A549 (cell line): Measurements from ENCODE around the gene HMGCL. TPM values are rescaled to one million over a fixed set of nuclear protein-coding genes. Genes with fewer than 3 reads are reported as not detected.
A peak's percentile ranks its signal among the peaks of the same experiment; 100 is the strongest.

ENCODE experiments used
- ATAC-seq, 2 experiments: fragments of 200-7000 bp in 1 of 2; fragments of >200 bp in 1 of 2; cut with Nextera tagmentation in 1 of 2; cut with Tn5 transposase in 1 of 2; 3 replicates each; pipeline versions ENCODE4 v1.8.0 to v1.9.1; 2018 to 2020; ENCODE audit warnings: mild to moderate bottlenecking in 1 of 2, moderate library complexity in 1 of 2
- CTCF ChIA-PET: fragments of 300-600 bp; sonication (Branson Sonifier 250); formaldehyde crosslinking; extraction: SDS; loops from one replicate; lab custom pipeline; 2021; ENCODE audit warnings: antibody characterized with exemption, inconsistent platforms; lab: Yijun Ruan, JAX
- POLR2A ChIA-PET: fragments of 350-600 bp; formaldehyde crosslinking; extraction: SDS; loops from one replicate; lab custom pipeline; 2021; ENCODE audit warnings: antibody characterized with exemption, inconsistent platforms; lab: Yijun Ruan, JAX
- DNase-seq, 2 experiments: peaks; one replicate each; pipeline versions ENCODE4 v3.0.0 to v3.0.0-alpha.2; 2011 to 2016; ENCODE audit warnings: low read depth in 1 of 2, low spot score in 1 of 2
- FAIRE-seq: peaks from 2 replicates; lab custom pipeline; 2011; peaks lifted over from hg19 to GRCh38; lab: Jason Lieb, UNC
- H3K27ac ChIP-seq, 2 experiments: fragments of >200 bp; sonication (Bioruptor Twin); formaldehyde crosslinking; 3 replicates each; pipeline ENCODE4 v1.5.1; 2016 to 2017
- H3K4me1 ChIP-seq: fragments of >200 bp; sonication (Bioruptor Twin); formaldehyde crosslinking; 3 replicates; pipeline ENCODE4 v1.6.1; 2016
- H3K4me2 ChIP-seq: fragments of >200 bp; sonication (Bioruptor Twin); formaldehyde crosslinking; 3 replicates; pipeline ENCODE4 v1.6.1; 2016
- H3K4me3 ChIP-seq: fragments of >200 bp; sonication (Bioruptor Twin); formaldehyde crosslinking; 3 replicates; pipeline ENCODE4 v1.5.1; 2016
- H3K9me3 ChIP-seq: fragments of >200 bp; sonication (Bioruptor Twin); formaldehyde crosslinking; 3 replicates; pipeline ENCODE4 v1.6.1; 2016
- CBX8 ChIP-seq: fragments of 200-600 bp; sonication (generic); IDR thresholded peaks from 2 replicates; pipeline ENCODE4 v1.6.1; 2016
- CHD2 ChIP-seq: fragments of 150-350 bp; IDR thresholded peaks from 2 replicates; pipeline ENCODE4 v1.6.1; 2014; ENCODE audit warnings: low read length; ENCODE audit not compliant: partially characterized antibody
- CHD4 ChIP-seq: fragments of 200-600 bp; sonication (generic); IDR thresholded peaks from 2 replicates; pipeline ENCODE4 v1.6.1; 2016; ENCODE audit warnings: antibody characterized with exemption, mild to moderate bottlenecking, borderline replicate concordance
- EP300 ChIP-seq, 2 experiments: fragments of >200 bp; sonication (Bioruptor Twin); formaldehyde crosslinking; IDR thresholded peaks; 2 replicates in 1 of 2; 3 replicates in 1 of 2; pipeline ENCODE4 v1.6.1; 2016 to 2017
- FOSB ChIP-seq: fragments of 250-450 bp; sonication (Bioruptor Pico); IDR thresholded peaks from 2 replicates; pipeline ENCODE4 v1.5.0; 2020; ENCODE audit warnings: mild to moderate bottlenecking, moderate library complexity
- FOXS1 ChIP-seq: fragments of 250-450 bp; sonication (Bioruptor Pico); IDR thresholded peaks from 2 replicates; pipeline ENCODE4 v1.5.0; 2020; ENCODE audit warnings: mild to moderate bottlenecking, moderate library complexity
- GATA3 ChIP-seq: IDR thresholded peaks from 2 replicates; pipeline ENCODE4 v1.6.1; 2012; ENCODE audit warnings: borderline replicate concordance
- HEYL ChIP-seq: fragments of 250-450 bp; sonication (Bioruptor Pico); IDR thresholded peaks from 2 replicates; pipeline ENCODE4 v1.8.0; 2021; ENCODE audit warnings: mild to moderate bottlenecking, moderate library complexity
- HOXA7 ChIP-seq: fragments of 250-450 bp; sonication (Bioruptor Pico); IDR thresholded peaks from 2 replicates; pipeline ENCODE4 v1.5.0; 2020; ENCODE audit warnings: mild to moderate bottlenecking, moderate library complexity
- MAFK ChIP-seq: fragments of 450-650 bp; IDR thresholded peaks from 2 replicates; pipeline ENCODE4 v1.6.1; 2014; ENCODE audit not compliant: partially characterized antibody
- NFE2L2 ChIP-seq: fragments of 150-350 bp; conservative IDR thresholded peaks from 2 replicates; pipeline ENCODE4 v1.6.1; 2014; ENCODE audit warnings: low read length
- NPAS2 ChIP-seq: fragments of 250-450 bp; sonication (Bioruptor Pico); IDR thresholded peaks from 2 replicates; pipeline ENCODE4 v1.8.0; 2022; ENCODE audit warnings: mild to moderate bottlenecking, moderate library complexity, borderline replicate concordance
- PHF8 ChIP-seq: fragments of 200-600 bp; sonication (generic); IDR thresholded peaks from 2 replicates; pipeline ENCODE4 v1.6.1; 2016; ENCODE audit warnings: low read depth, mild to moderate bottlenecking, antibody characterized with exemption, moderate library complexity, borderline replicate concordance
- POLR2A ChIP-seq: IDR thresholded peaks from 2 replicates; pipeline ENCODE4 v1.6.1; 2012; ENCODE audit warnings: mild to moderate bottlenecking, low read length
- POLR2AphosphoS2 ChIP-seq: conservative IDR thresholded peaks from 2 replicates; pipeline ENCODE4 v1.6.1; 2012; ENCODE audit warnings: low read length, improper control_type of control experiment, inconsistent platforms
- RAD21 ChIP-seq, 2 experiments: fragments of >200 bp in 1 of 2; sonication (Bioruptor Twin) in 1 of 2; formaldehyde crosslinking in 1 of 2; IDR thresholded peaks in 1 of 2; conservative IDR thresholded peaks in 1 of 2; 2 replicates in 1 of 2; 3 replicates in 1 of 2; pipeline ENCODE4 v1.6.1; 2012 to 2018; ENCODE audit warnings: inconsistent platforms in 1 of 2
- RNF2 ChIP-seq: fragments of 200-600 bp; sonication (generic); IDR thresholded peaks from 2 replicates; pipeline ENCODE4 v1.6.1; 2016; ENCODE audit warnings: low read depth, mild to moderate bottlenecking, antibody characterized with exemption, moderate library complexity, borderline replicate concordance
- SREBF2 ChIP-seq: fragments of 450-650 bp; IDR thresholded peaks from 2 replicates; pipeline ENCODE4 v1.6.1; 2014; ENCODE audit warnings: mild to moderate bottlenecking, moderate library complexity
- TFCP2L1 ChIP-seq: fragments of 250-450 bp; sonication (Bioruptor Pico); IDR thresholded peaks from 2 replicates; pipeline ENCODE4 v1.5.0; 2021; ENCODE audit warnings: mild to moderate bottlenecking
- ZC3H11A ChIP-seq: fragments of 450-650 bp; IDR thresholded peaks from 2 replicates; pipeline ENCODE4 v1.6.1; 2014; ENCODE audit warnings: antibody characterized with exemption, mild to moderate bottlenecking
- WGBS: methylation state at CpG from one replicate; pipeline ENCODE4 v1.1.6; 2017; ENCODE audit errors: missing lambda C conversion rate; 5-methylcytosine and 5-hydroxymethylcytosine counted together
- polyA plus RNA-seq, 4 experiments: library from polyadenylated mRNA; depleted of rRNA in 3 of 4; stranded (reverse); fragments of >200 nt; fragmentation: RNase III in 1 of 4; extraction: RNeasy Plus Mini Kit Qiagen cat#74134 plus additional on column Dnase treatment in 1 of 4; gene quantifications; 2 replicates in 3 of 4; 3 replicates in 1 of 4; pipeline ENCODE4 v1.2.3, GENCODE V29; 2011 to 2017
- TF ChIP-seq, protein P1 (sequence below): fragments of 250-450 bp; sonication (Bioruptor Pico); IDR thresholded peaks from 2 replicates; pipeline ENCODE4 v1.5.0; 2021; ENCODE audit warnings: mild to moderate bottlenecking, moderate library complexity, borderline replicate concordance
- TF ChIP-seq, protein P2 (sequence below): IDR thresholded peaks from 2 replicates; pipeline ENCODE4 v1.6.1; 2012
- TF ChIP-seq, protein P3 (sequence below): fragments of 450-650 bp; IDR thresholded peaks from 2 replicates; pipeline ENCODE4 v1.6.1; 2014; ENCODE audit warnings: antibody characterized with exemption
- TF ChIP-seq, protein P4 (sequence below): fragments of 250-450 bp; sonication (Bioruptor Pico); IDR thresholded peaks from 2 replicates; pipeline ENCODE4 v1.5.0; 2020; ENCODE audit warnings: low read depth, mild to moderate bottlenecking, moderate library complexity
- TF ChIP-seq, protein P5 (sequence below): fragments of >200 bp; sonication (Bioruptor Twin); formaldehyde crosslinking; IDR thresholded peaks from 3 replicates; pipeline ENCODE4 v1.6.1; 2016

Gene HMGCL
- polyA plus RNA-seq, 2 of the 4 experiments (the other 2 are of a cell fraction) = 11.5 to 18.0 TPM

DNA sequence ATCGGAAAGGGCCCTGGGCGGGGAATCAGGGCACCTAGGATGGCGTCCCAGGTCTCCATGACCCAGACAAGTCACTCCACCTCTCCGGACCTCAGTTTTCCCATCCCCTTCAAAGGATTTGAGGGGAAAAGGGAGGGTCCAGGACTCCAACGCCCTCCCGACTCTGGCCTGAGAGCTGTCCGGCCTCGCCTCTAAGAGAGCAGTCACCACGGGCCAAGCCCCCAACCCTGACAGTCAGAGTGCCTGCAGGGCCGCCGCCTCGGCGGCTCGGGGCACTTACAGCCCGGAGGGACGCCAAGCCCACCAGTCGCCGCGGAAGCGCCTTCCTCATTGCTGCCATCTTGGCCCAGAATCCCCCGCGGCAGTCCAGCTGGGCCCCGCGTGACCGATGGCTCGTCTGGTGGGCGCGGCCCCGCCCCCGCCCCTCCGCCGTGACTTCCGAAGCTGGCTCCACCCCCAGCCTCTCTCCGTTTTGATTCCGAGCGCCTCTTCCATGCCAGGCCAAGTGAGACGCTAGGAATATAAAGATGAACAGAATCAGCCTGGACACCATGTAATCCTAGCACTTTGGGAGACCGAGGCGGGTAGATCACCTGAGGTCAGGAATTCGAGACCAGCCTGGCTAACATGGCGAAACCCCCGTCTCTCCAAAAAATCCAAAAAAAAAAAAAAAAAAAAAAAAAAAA lies at the start of gene HMGCL (continued):
- TF ChIP-seq, protein P1, sequence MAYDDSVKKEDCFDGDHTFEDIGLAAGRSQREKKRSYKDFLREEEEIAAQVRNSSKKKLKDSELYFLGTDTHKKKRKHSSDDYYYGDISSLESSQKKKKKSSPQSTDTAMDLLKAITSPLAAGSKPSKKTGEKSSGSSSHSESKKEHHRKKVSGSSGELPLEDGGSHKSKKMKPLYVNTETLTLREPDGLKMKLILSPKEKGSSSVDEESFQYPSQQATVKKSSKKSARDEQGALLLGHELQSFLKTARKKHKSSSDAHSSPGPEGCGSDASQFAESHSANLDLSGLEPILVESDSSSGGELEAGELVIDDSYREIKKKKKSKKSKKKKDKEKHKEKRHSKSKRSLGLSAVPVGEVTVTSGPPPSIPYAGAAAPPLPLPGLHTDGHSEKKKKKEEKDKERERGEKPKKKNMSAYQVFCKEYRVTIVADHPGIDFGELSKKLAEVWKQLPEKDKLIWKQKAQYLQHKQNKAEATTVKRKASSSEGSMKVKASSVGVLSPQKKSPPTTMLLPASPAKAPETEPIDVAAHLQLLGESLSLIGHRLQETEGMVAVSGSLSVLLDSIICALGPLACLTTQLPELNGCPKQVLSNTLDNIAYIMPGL (CRISPR knock-in tag) = no peak

DNA sequence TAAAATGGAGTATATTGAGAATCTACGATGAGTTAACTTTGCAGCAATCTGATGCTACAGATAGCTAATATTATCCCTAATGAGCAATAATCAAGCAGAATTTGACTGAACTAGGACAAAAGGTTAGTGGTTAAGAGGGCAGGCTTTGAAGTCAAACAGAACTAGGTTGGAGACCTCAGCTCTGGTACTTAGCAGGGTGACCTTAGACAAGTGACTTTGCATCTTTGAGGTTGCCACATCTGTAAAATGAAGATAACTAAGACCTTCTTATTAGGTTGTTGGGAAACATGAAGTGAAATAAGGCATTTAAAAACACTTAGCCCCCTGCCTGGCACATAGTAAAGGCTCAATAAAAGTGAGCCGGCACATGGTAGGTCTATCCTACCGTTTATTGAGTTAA lies 47.2 kb upstream of the HMGCL start:
- WGBS = 62% methylated on average over 3 of the region's 3 CpGs

DNA sequence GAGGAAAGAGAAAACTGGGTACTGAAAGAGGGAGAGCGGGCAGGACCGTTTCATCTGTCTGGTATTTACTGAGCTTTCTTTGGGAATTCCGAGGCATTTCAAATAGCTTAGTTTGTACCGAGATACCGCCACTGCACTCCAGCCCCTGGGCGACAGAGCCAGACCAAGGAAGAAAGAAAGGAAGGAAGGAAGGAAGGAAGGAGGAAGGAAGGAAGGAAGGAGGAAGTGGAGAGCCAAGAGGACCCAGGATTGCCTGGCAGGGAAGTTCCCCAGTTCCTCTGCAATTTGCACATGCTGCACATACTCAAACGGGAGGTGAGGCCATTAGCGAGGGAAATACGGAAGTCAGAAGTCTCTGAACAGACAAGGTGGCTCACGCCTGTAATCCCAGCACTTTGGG lies 43.8 kb upstream of the HMGCL start:
- no peak for ATAC-seq
- H3K9me3 ChIP-seq = no peaks in the 10 kb centered on the region
- H3K4me2 ChIP-seq = peak overlapping the region; percentile 83
- CTCF ChIA-PET = interaction anchor here (0.6 to 2.0 kb wide), 13 partner anchors 9 to 159 kb away, joined by 3 to 7 read pairs (median 4); no protein-coding TSS in a partner anchor
- POLR2A ChIA-PET = no interaction called here
- FAIRE-seq = no peak
- peaks cover 5% of the 10 kb centered on the region; the same call in 1 of the 3 replicates for H3K4me1 ChIP-seq
- WGBS = 72% methylated on average over 9 of the region's 10 CpGs
- no peak overlapping the region for H3K27ac ChIP-seq
- H3K4me3 ChIP-seq = peak overlapping the region; percentile 64; the same call in 2 of the 3 replicates
- no peak for TF ChIP-seq CHD2
- TF ChIP-seq FOXS1 (CRISPR knock-in tag) = no peak
- TF ChIP-seq RAD21 (conservative IDR thresholded peaks at IDR 0.05 in 1 of 2, IDR thresholded peaks at IDR 0.05 in 1 of 2) = no peak
- no peak for TF ChIP-seq HEYL (CRISPR knock-in tag)
- TF ChIP-seq, protein P2, sequence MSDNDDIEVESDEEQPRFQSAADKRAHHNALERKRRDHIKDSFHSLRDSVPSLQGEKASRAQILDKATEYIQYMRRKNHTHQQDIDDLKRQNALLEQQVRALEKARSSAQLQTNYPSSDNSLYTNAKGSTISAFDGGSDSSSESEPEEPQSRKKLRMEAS = no peak
- no peak for TF ChIP-seq EP300 (IDR thresholded peaks at IDR 0.05)
- TF ChIP-seq CHD4 = no peak
- no peak for TF ChIP-seq FOSB (CRISPR knock-in tag)
- TF ChIP-seq MAFK = no peak
- TF ChIP-seq HOXA7 (CRISPR knock-in tag) = no peak
- no peak for TF ChIP-seq CBX8
- TF ChIP-seq SREBF2 = no peak
- no peak for TF ChIP-seq NFE2L2
- no peak for TF ChIP-seq ZC3H11A
- DNase-seq = no peak

More for the DNA sequence above, 47.2 kb upstream of the HMGCL start:
- peaks cover 2% of the 10 kb centered on the region; the same call in 1 of the 3 replicates for H3K4me1 ChIP-seq
- CTCF ChIA-PET = no interaction called here
- no peaks in the 10 kb centered on the region for H3K9me3 ChIP-seq
- POLR2A ChIA-PET = no interaction called here
- H3K4me2 ChIP-seq = no peak overlapping the region
- FAIRE-seq (no peak), ATAC-seq (no peak), DNase-seq (no peak)
- no peak overlapping the region for H3K27ac ChIP-seq
- no peak overlapping the region for H3K4me3 ChIP-seq
- no peak for TF ChIP-seq ZC3H11A
- TF ChIP-seq, protein P3, sequence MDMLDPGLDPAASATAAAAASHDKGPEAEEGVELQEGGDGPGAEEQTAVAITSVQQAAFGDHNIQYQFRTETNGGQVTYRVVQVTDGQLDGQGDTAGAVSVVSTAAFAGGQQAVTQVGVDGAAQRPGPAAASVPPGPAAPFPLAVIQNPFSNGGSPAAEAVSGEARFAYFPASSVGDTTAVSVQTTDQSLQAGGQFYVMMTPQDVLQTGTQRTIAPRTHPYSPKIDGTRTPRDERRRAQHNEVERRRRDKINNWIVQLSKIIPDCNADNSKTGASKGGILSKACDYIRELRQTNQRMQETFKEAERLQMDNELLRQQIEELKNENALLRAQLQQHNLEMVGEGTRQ = no peak
- TF ChIP-seq, protein P4, sequence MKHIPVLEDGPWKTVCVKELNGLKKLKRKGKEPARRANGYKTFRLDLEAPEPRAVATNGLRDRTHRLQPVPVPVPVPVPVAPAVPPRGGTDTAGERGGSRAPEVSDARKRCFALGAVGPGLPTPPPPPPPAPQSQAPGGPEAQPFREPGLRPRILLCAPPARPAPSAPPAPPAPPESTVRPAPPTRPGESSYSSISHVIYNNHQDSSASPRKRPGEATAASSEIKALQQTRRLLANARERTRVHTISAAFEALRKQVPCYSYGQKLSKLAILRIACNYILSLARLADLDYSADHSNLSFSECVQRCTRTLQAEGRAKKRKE (CRISPR knock-in tag) = no peak
- TF ChIP-seq POLR2AphosphoS2 = no peak
- no peak for TF ChIP-seq NPAS2
- no peak for TF ChIP-seq POLR2A
- no peak for TF ChIP-seq RNF2
- TF ChIP-seq TFCP2L1 (CRISPR knock-in tag) = no peak
- no peak for TF ChIP-seq GATA3
- no peak for TF ChIP-seq CBX8
- TF ChIP-seq, protein P5, sequence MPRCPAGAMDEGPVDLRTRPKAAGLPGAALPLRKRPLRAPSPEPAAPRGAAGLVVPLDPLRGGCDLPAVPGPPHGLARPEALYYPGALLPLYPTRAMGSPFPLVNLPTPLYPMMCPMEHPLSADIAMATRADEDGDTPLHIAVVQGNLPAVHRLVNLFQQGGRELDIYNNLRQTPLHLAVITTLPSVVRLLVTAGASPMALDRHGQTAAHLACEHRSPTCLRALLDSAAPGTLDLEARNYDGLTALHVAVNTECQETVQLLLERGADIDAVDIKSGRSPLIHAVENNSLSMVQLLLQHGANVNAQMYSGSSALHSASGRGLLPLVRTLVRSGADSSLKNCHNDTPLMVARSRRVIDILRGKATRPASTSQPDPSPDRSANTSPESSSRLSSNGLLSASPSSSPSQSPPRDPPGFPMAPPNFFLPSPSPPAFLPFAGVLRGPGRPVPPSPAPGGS = no peak
- TF ChIP-seq PHF8 = no peak
- TF ChIP-seq, protein P2 = no peak
